Right lobe of liver (tissue), 6 donors: ENCODE results near the gene HIGD1A. TPM values are rescaled to one million over a fixed set of nuclear protein-coding genes. Genes with fewer than 3 reads are reported as not detected.

ENCODE experiments used
- ATAC-seq, 4 donors: fragments of 200-7000 bp; cut with Tn5 transposase; one replicate each; pipeline ENCODE4 v1.9.1; 2020; ENCODE audit warnings: mild to moderate bottlenecking in 4 of 4, moderate library complexity in 4 of 4
- DNase-seq, 3 donors: peaks; one replicate each; pipeline ENCODE4 v3.0.0-alpha.2; 2020
- H3K27ac ChIP-seq, 3 donors: fragments of 200-600 bp; one replicate each; pipeline ENCODE4 v1.8.0; 2022
- H3K27me3 ChIP-seq, 2 donors: fragments of 200-600 bp; one replicate each; pipeline ENCODE4 v1.8.0; 2022
- H3K36me3 ChIP-seq, 4 donors: fragments of 200-600 bp; sonication (generic) in 1 of 4; one replicate each; pipeline versions ENCODE4 v1.5.1 to v1.8.0; 2017 to 2022; ENCODE audit warnings: control low read depth in 1 of 4
- H3K4me1 ChIP-seq, 4 donors: fragments of 200-600 bp; sonication (generic) in 1 of 4; one replicate each; pipeline versions ENCODE4 v1.5.1 to v1.8.0; 2017 to 2022; ENCODE audit warnings: control low read depth in 1 of 4
- H3K4me3 ChIP-seq, 3 donors: fragments of 200-600 bp; one replicate each; pipeline ENCODE4 v1.8.0; 2022
- H3K9me3 ChIP-seq, 4 donors: fragments of 200-600 bp; sonication (generic) in 1 of 4; one replicate each; pipeline versions ENCODE4 v1.5.1 to v1.8.0; 2017 to 2022; ENCODE audit warnings: control low read depth in 1 of 4
- POLR2A ChIP-seq: fragments of 450-650 bp; IDR thresholded peaks from one replicate; pipeline ENCODE4 v1.6.1; 2017; ENCODE audit warnings: antibody characterized with exemption, mild to moderate bottlenecking
- WGBS: methylation state at CpG from one replicate; pipeline ENCODE4 v1.1.6; 2018; ENCODE audit warnings: low coverage, low lambda C conversion rate; ENCODE audit not compliant: insufficient coverage; ENCODE audit errors: missing lambda C conversion rate; 5-methylcytosine and 5-hydroxymethylcytosine counted together
- intact Hi-C, 2 donors: fragments of 100-400 bp; cut with DNase I; formaldehyde crosslinking; loops; one replicate each; pipeline versions ENCODE4 v1.11.2 to v1.14.1; 2022
- total RNA-seq, 6 experiments: library from RNA; depleted of rRNA in 2 of 6; stranded (reverse); fragments of >200 nt in 2 of 6; fragmentation: NEBNext Ultra II Directional in 3 of 6; extraction: Animal tissue kit (Norgen Biotek cat#: 25700) in 3 of 6; gene quantifications; one replicate each; pipeline versions ENCODE4 v1.1.0 to v1.2.4, GENCODE V29; 2016 to 2023
- TF ChIP-seq, protein P1 (sequence below), 4 donors: fragments of 200-600 bp in 3 of 4; fragments of 450-650 bp in 1 of 4; IDR thresholded peaks; one replicate each; pipeline versions ENCODE4 v1.5.1 to v1.8.0; 2016 to 2022; ENCODE audit warnings: antibody characterized with exemption in 4 of 4, mild to moderate bottlenecking in 2 of 4
- donor health status: DM: no; HTN: yes; CAD: no.
- donor health status: DM: no; HTN: no; CAD: no.
- donor health status: DM: no; HTN: no; CAD: no.
- donor health status: DM: no; HTN: yes; CAD: no.
- donor health status: DM: no; HTN: yes; CAD: no.

HIGD1A gene
- total RNA-seq, 6 experiments from 2014 or later: 104 to 348 (median 175) TPM

DNA sequence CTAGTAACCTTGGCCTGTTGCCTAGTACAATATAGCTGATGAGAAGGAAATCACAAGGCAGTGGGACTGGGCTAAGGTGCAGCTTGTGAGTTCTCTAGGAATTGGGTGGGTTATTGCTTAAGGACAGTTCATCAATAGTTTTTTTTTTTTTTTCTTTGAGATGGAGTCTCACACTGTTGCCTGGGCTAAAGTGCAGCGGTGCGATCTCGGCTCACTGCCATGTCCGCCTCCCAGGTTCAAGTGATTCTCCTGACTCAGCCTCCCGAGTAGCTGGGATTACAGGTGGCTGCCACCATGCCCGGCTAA is 16.4 kb upstream of the HIGD1A start:
- peaks cover 0 to 18% (median 6%) of the 10 kb centered on the region in 4 donors for H3K4me1 ChIP-seq
- H3K27ac ChIP-seq: no peak overlapping the region
- intact Hi-C loops: no loop called here
- ATAC-seq (no peak), DNase-seq (no peak)
- no peaks in the 10 kb centered on the region for H3K9me3 ChIP-seq
- no peak overlapping the region for H3K4me3 ChIP-seq
- no peaks in the 10 kb centered on the region for H3K36me3 ChIP-seq
- WGBS: 94% methylated on average over 3 of the region's 6 CpGs
- no peaks in the 10 kb centered on the region for H3K27me3 ChIP-seq
- TF ChIP-seq, protein P1, sequence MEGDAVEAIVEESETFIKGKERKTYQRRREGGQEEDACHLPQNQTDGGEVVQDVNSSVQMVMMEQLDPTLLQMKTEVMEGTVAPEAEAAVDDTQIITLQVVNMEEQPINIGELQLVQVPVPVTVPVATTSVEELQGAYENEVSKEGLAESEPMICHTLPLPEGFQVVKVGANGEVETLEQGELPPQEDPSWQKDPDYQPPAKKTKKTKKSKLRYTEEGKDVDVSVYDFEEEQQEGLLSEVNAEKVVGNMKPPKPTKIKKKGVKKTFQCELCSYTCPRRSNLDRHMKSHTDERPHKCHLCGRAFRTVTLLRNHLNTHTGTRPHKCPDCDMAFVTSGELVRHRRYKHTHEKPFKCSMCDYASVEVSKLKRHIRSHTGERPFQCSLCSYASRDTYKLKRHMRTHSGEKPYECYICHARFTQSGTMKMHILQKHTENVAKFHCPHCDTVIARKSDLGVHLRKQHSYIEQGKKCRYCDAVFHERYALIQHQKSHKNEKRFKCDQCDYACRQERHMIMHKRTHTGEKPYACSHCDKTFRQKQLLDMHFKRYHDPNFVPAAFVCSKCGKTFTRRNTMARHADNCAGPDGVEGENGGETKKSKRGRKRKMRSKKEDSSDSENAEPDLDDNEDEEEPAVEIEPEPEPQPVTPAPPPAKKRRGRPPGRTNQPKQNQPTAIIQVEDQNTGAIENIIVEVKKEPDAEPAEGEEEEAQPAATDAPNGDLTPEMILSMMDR (IDR thresholded peaks at IDR 0.05): no peak
- TF ChIP-seq POLR2A: no peak

DNA sequence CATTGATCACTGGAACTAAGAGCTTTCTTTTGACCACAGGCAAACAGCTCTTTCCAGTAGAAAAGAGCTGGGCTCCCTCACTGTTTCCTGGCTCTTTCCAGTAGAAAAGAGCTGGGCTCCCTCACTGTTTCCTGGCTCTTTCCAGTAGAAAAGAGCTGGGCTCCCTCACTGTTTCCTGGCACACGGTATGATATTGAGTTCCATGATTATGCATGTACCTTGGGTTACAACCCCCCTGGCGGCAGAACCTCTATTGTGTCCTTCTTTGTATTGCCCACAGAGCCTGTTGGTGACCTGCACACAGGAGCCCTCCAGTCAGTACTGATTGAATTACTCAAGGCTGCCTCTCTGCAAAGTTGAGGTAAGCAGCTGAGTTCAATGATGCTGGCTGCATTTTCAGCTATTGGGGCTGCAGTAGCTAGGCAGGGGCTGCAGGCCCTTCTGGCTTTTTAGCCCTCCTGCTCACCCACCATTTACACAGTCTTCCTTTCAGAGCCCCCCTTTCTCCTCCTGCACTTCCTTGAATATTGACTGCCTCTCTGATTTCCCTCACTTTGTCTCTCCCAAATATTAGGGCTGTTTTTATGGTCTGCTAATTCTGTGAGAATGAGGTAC is 15.2 kb upstream of the HIGD1A start:
- TF ChIP-seq, protein P1 (IDR thresholded peaks at IDR 0.05): peak in 1 of 4 donors; percentile 24
- TF ChIP-seq POLR2A: no peak
- Histone ChIP-seq H3K27me3 (no peaks in the 10 kb centered on the region), H3K4me1 (peaks cover 0 to 16% (median 6%) of the 10 kb centered on the region in 4 donors), H3K9me3 (no peaks in the 10 kb centered on the region), H3K36me3 (no peaks in the 10 kb centered on the region), H3K4me3 (no peak overlapping the region), H3K27ac (peak overlapping the region; percentile 29 to 64 (median 56))
- DNase-seq (no peak), ATAC-seq (peak; percentile 62 to 72 (median 68))
- intact Hi-C loops: no loop called here
- 0% methylated on average over 1 of the region's 2 CpGs for WGBS

DNA sequence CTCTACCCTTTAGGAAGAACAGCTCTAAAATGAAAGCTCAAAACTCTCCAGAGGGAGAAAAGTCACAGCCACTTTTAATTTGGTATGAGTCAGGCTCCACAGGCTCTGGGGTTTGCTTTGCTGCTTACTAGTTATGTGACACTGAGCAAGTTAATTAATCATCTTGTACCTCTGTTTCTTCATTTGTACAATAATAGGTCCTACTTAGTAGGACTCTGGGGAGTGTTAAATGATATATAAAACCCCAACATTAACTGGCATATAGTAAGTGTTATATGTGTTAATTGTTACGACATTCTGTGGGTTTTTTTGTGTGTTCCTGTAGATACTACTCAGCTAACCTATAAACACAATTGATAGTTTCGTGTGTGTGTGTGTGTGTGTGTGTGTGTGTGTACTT is 11.5 kb upstream of the HIGD1A start:
- ATAC-seq: no peak
- no peak overlapping the region for H3K27ac ChIP-seq
- no peak for DNase-seq

DNA sequence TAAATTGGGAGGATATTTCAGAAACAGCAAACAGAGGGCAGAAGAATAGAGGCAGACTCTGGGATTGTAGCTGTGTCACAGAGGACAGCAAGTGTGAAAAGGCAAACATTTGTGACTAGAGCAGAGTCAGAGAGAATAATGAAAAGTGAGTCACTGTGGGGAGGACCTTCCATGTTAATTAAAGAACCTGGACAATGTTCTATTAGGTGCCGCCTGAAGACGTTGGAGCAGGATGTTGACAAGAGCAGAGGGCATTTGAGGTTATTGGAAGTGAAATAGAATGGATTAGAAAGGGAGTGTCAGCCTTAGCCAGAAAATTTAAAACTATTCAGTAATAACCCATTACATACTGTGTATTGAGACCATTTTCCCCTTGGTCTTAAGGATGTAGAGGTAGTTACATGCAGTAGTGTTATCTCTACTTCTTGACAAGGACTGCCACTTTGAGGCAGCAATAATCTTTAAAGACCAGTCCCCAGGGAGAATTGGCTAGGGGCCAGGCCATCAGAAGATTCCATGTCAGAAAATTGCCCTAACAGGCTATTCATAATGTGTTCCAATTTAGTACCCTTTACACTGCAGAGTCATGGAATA is 10.7 kb upstream of the HIGD1A start:
- TF ChIP-seq, protein P1 (IDR thresholded peaks at IDR 0.05): no peak
- TF ChIP-seq POLR2A: no peak
- 13% methylated on average over 1 of the region's 2 CpGs for WGBS
- ATAC-seq: peak in 1 of 4 donors; percentile 35
- Histone ChIP-seq H3K4me3 (no peak overlapping the region), H3K4me1 (peaks cover 0 to 12% (median 4%) of the 10 kb centered on the region in 4 donors), H3K9me3 (no peaks in the 10 kb centered on the region), H3K36me3 (no peaks in the 10 kb centered on the region), H3K27me3 (no peaks in the 10 kb centered on the region), H3K27ac (no peak overlapping the region)
- no peak for DNase-seq
- intact Hi-C loops: no loop called here

More for the DNA sequence above, 11.5 kb upstream of the HIGD1A start:
- Histone ChIP-seq H3K36me3 (no peaks in the 10 kb centered on the region), H3K27me3 (no peaks in the 10 kb centered on the region), H3K4me3 (no peak overlapping the region), H3K4me1 (peaks cover 0 to 16% (median 6%) of the 10 kb centered on the region in 4 donors), H3K9me3 (no peaks in the 10 kb centered on the region)
- WGBS: 61% methylated on average over 2 of the region's 2 CpGs
- TF ChIP-seq, protein P1 (IDR thresholded peaks at IDR 0.05): no peak
- no peak for TF ChIP-seq POLR2A
- intact Hi-C loops: no loop called here
